ENCODE measurements around the gene TRIOBP. TPM values are rescaled to one million over a fixed set of nuclear protein-coding genes. Genes with fewer than 3 reads are reported as not detected.
A peak's percentile ranks its signal among the peaks of the same experiment; 100 is the strongest.

Gene TRIOBP
- total RNA-seq, 1 donor from 2014 or later = 103 TPM

- H3K36me3 Mint-ChIP-seq (ENCODE audit: unreplicated experiment) = no peaks in the 10 kb centered on the region
- H3K9me3 Mint-ChIP-seq (ENCODE audit: unreplicated experiment) = no peaks in the 10 kb centered on the region
- H3K27me3 Mint-ChIP-seq (ENCODE audit: unreplicated experiment) = no peaks in the 10 kb centered on the region
- DNase-seq (ENCODE audit: extremely low spot score, unreplicated experiment) = no peak
- no peak overlapping the region for H3K4me3 Mint-ChIP-seq (ENCODE audit: unreplicated experiment)
- H3K27ac Mint-ChIP-seq (ENCODE audit: unreplicated experiment) = peak overlapping the region; percentile 95
- no peak for TF ChIP-seq CTCF (IDR thresholded peaks at IDR 0.05)
- peaks cover 83% of the 10 kb centered on the region for H3K4me1 Mint-ChIP-seq (ENCODE audit: unreplicated experiment)
Observed at GRCh38 chr22:37749226-37749625, 52.4 kb downstream of the TRIOBP start.

GRCh38 chr22:37749831-37750595 lies 53.2 kb downstream of the TRIOBP start:
- Mint-ChIP-seq H3K36me3 (ENCODE audit: unreplicated experiment) (peaks cover 4% of the 10 kb centered on the region), H3K4me3 (ENCODE audit: unreplicated experiment) (peak overlapping the region; percentile 26), H3K27me3 (ENCODE audit: unreplicated experiment) (no peaks in the 10 kb centered on the region), H3K27ac (ENCODE audit: unreplicated experiment) (peak overlapping the region; percentile 95), H3K4me1 (ENCODE audit: unreplicated experiment) (peaks cover 82% of the 10 kb centered on the region), H3K9me3 (ENCODE audit: unreplicated experiment) (no peaks in the 10 kb centered on the region)
- no peak for DNase-seq (ENCODE audit: extremely low spot score, unreplicated experiment)
- no peak for TF ChIP-seq CTCF (IDR thresholded peaks at IDR 0.05)

- Mint-ChIP-seq H3K27ac (ENCODE audit: unreplicated experiment) (peak overlapping the region; percentile 95), H3K4me1 (ENCODE audit: unreplicated experiment) (peaks cover 75% of the 10 kb centered on the region)
Observed at GRCh38 chr22:37750596-37751162, 53.8 kb downstream of the TRIOBP start.

GRCh38 chr22:37751449-37752188 lies 54.8 kb downstream of the TRIOBP start:
- TF ChIP-seq CTCF (IDR thresholded peaks at IDR 0.05) = no peak
- DNase-seq (ENCODE audit: extremely low spot score, unreplicated experiment) = no peak
- Mint-ChIP-seq H3K27me3 (ENCODE audit: unreplicated experiment) (no peaks in the 10 kb centered on the region), H3K36me3 (ENCODE audit: unreplicated experiment) (peaks cover 7% of the 10 kb centered on the region), H3K27ac (ENCODE audit: unreplicated experiment) (peak overlapping the region; percentile 95), H3K4me1 (ENCODE audit: unreplicated experiment) (peaks cover 75% of the 10 kb centered on the region), H3K4me3 (ENCODE audit: unreplicated experiment) (no peak overlapping the region), H3K9me3 (ENCODE audit: unreplicated experiment) (no peaks in the 10 kb centered on the region)

More at GRCh38 chr22:37750596-37751162, 53.8 kb downstream of the TRIOBP start:
- Mint-ChIP-seq H3K36me3 (ENCODE audit: unreplicated experiment) (peaks cover 7% of the 10 kb centered on the region), H3K4me3 (ENCODE audit: unreplicated experiment) (no peak overlapping the region), H3K27me3 (ENCODE audit: unreplicated experiment) (no peaks in the 10 kb centered on the region), H3K9me3 (ENCODE audit: unreplicated experiment) (no peaks in the 10 kb centered on the region)
- TF ChIP-seq CTCF (IDR thresholded peaks at IDR 0.05) = no peak
- DNase-seq (ENCODE audit: extremely low spot score, unreplicated experiment) = no peak
